Activated CD8-positive, alpha-beta memory T cell treated with anti-CD3 and anti-CD28 coated beads, Interleukin-2, amount 50 U/mL, for 24 hours (primary cell): Measurements from ENCODE around the gene ZNF451.
"Not testable (repeated sequence)": the region's sequence is repeated elsewhere in the genome, so short reads cannot be mapped to it uniquely, and the experiment has no call there.

Source experiments
- DNase-seq: peaks from one replicate; pipeline ENCODE4 v3.0.0-alpha.2; 2020; ENCODE audit errors: extremely low read depth

ZNF451 gene

GRCh38 chr6:57089687-57090457, at the start of gene ZNF451:
Gene ZNF451, plus strand, starts transcription at chr6:57090188. Its CDS starts 66 bp downstream, at chr6:57090254.
- peak; percentile 96 for DNase-seq

- DNase-seq: not testable (repeated sequence)
These were observed 45.9 kb upstream of the ZNF451 start for GRCh38 chr6:57044061-57044460.

DNA sequence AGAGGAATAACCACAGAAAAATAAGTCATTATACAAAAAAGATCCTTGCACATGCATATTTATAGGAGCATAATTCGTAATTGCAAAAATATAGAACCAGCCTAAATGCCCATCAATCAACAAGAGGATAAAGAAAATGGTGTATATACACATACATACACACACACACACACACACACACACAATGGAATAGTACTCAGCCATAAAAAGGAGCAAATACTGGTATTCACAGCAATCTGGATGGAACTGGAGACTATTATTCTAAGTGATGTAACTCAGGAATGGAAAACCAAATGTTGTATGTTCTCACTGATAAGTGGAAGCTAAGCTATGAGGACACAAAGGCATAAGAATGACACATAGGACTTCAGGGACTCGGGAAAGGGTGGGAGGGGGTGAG, 45.4 kb upstream of the ZNF451 start:
- no peak for DNase-seq

GRCh38 chr6:57046332-57047256, 43.4 kb upstream of the ZNF451 start, which contains the start of gene KIAA1586:
Gene KIAA1586, plus strand, starts transcription at chr6:57046693. Its CDS starts 63 bp downstream, at chr6:57046756.
- DNase-seq: peak; percentile 66

- DNase-seq: not testable (repeated sequence)
These were observed 42.8 kb upstream of the ZNF451 start for GRCh38 chr6:57047257-57047585.

DNA sequence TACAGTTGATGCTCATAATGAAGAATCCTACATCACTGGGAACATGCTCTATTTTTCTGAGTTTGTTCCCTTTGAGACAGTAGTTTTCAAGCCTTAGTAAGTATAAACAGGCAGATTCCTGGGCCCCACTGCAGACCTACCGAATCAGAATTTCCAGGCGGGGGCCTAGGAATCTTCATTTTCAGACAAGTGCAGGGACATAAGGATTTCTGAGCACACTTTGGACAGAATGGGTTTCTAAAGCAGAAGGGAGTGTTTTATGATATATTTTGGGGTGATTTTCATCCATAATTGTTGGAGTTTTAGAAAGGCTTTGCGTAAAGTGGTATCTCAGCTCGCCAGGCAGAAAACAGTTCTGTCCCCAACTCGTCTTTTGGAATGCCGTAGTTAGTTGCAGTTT, 42.1 kb upstream of the ZNF451 start:
- DNase-seq: not testable (repeated sequence)

- DNase-seq: no peak
These were observed 41.4 kb upstream of the ZNF451 start for GRCh38 chr6:57048577-57048976.

- no peak for DNase-seq
These were observed 26.1 kb upstream of the ZNF451 start for GRCh38 chr6:57063847-57064246.

DNA sequence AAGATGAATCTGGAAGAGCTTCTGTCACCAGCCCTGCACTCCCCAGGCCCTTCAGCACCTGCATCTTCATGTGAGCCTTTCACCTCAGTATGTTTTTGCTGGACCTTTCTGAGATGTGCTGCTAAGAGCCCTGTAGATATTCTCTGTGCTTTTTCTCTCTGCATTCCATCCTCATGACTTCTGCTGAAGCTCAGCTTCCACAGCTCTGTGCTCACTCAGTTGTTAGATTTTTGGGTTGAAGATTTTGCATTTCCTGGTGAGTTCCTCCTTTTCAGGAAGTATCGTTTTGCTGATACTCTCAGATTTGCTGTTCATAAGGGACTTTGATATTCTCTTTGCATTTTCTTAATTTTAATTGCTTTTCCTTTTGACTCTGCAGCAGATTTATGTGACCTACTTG, 25.2 kb upstream of the ZNF451 start:
- no peak for DNase-seq

- DNase-seq: no peak
These were observed 21.9 kb upstream of the ZNF451 start for GRCh38 chr6:57068061-57068460.

- no peak for DNase-seq
These were observed 20.8 kb upstream of the ZNF451 start for GRCh38 chr6:57069228-57069627.

GRCh38 chr6:57069920-57070331, 20.1 kb upstream of the ZNF451 start:
- no peak for DNase-seq

GRCh38 chr6:57072108-57072507, 17.9 kb upstream of the ZNF451 start:
- DNase-seq: no peak

GRCh38 chr6:57074383-57074782, 15.6 kb upstream of the ZNF451 start:
- no peak for DNase-seq

- DNase-seq: no peak
These were observed 14.9 kb upstream of the ZNF451 start for GRCh38 chr6:57075092-57075491.

GRCh38 chr6:57078531-57079207, 11.3 kb upstream of the ZNF451 start:
- DNase-seq: no peak

DNA sequence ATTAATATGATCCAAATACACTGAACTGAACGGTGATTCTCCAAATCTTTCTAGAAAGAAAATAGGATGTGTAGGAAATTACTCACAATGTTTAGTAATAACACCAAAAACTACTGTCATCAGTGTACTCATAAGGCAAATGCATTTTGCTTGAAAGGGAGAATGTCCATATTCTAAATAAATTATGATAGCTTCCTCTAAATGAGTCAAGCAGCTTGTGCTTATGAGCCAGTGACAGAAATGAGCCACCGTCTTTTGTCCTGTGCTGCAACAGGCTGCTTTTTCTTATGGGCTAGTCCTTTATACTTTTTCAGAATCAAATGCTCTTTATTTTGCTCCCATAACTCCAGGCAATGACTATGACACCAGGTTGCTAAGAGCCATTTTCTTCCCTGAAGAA, 4.5 kb upstream of the ZNF451 start:
- DNase-seq: no peak

GRCh38 chr6:57086843-57087242, 3.1 kb upstream of the ZNF451 start:
- no peak for DNase-seq

- no peak for DNase-seq
These were observed 2.1 kb upstream of the ZNF451 start for GRCh38 chr6:57087916-57088315.

DNA sequence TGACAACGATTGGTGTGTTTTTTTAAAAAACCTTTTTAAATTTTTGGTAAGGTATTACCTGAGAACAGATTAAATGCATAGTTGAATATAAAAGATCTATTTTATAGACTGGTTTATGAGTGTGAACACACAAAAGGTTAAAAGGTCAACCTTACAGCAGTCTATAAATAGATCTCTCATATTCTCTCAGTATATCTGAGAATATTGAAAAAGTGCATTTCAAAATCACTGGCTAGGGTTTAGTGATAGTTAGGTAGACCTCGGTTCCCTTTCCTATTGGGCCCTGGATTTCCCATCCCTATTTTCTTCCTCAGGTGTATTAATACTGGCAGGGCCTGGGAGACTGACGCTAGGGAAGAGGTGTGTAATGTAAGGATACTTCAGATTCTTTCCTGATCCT, 723 bp upstream of the ZNF451 start:
- no peak for DNase-seq

- not testable (repeated sequence) for DNase-seq
These were observed 575 bp downstream of the ZNF451 start for GRCh38 chr6:57090458-57091067.

GRCh38 chr6:57091375-57091774, 1.4 kb downstream of the ZNF451 start:
- DNase-seq: not testable (repeated sequence)
